Esophagus mucosa (tissue), 1 donor: ENCODE data around the gene SCUBE1. TPM values are rescaled to one million over a fixed set of nuclear protein-coding genes. Genes with fewer than 3 reads are reported as not detected.

Experiments
- ATAC-seq: fragments of 200-7000 bp; cut with Tn5 transposase; one replicate; pipeline ENCODE4 v1.9.1; 2020
- total RNA-seq: library from RNA; stranded (reverse); gene quantifications from one replicate; pipeline ENCODE4 v1.2.4, GENCODE V29; 2023
- donor health status: DM: yes; HTN: yes; CAD: no.

The SCUBE1 gene
- total RNA-seq, 1 donor from 2014 or later = 0.80 TPM

- ATAC-seq = peak; percentile 4
These were observed 191.2 kb downstream of the SCUBE1 start for GRCh38 chr22:43152003-43152356.

DNA sequence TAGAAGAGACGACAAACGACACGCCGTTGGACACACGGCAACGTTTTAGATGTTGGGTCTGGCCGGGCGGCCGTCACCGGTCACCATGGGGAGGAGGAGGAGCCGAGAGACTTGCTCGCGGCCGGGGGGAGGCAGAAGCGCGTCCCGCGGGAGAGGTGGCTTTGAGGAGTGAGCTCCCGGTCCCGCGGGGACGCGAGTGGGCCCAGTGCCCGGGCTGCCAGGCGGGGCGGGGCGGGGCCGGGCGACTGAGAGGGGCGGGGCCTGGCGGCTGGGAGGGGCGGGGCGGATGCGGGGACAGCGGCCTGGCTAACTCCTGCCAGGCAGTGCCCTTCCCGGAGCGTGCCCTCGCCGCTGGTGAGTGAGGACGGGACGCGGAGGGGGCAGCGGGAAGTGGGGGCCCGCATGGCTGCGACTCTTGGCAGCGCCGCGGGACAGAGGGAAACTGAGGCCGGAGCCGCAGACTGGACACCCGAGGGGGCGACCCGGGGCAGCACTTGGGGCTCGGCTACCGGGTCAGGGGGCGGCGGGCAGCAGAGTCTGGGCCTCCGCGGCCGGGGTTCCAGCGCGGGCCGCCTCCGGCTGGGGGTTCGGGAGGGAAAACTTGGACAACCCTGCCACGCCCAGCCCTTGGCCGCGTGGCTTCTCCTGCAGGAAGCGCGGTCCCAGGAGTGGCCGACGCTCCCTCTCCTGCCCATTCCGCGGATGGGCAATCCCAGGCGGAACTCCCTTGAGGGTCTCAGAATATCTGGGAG is 191.7 kb downstream of the SCUBE1 start, which contains the start of gene TSPO:
Gene TSPO (plus strand): TSS at position 309 of the 752 bp plus-strand sequence. CDS start 7,680 bp downstream, outside the sequence.
- ATAC-seq = peak; percentile 68

GRCh38 chr22:43150731-43151206 is 192.4 kb downstream of the SCUBE1 start:
- no peak for ATAC-seq

GRCh38 chr22:43148581-43148980 is 194.6 kb downstream of the SCUBE1 start:
- ATAC-seq = peak; percentile 40

- no peak for ATAC-seq
These were observed 195.4 kb downstream of the SCUBE1 start for GRCh38 chr22:43147821-43148220.

Other genes starting within 250 kb of the SCUBE1 start
- gene BIK, start 232.6 kb downstream of the SCUBE1 start, total RNA-seq = 22.9 TPM
- gene MCAT, start 200.0 kb downstream of the SCUBE1 start, total RNA-seq = 14.9 TPM
- gene TSPO, start 191.8 kb downstream of the SCUBE1 start, total RNA-seq = 435 TPM
- 120 TPM for gene TTLL12, start 156.2 kb downstream of the SCUBE1 start, total RNA-seq
- not detected for gene MPPED1, start 68.6 kb upstream of the SCUBE1 start, total RNA-seq